Measurements from ENCODE around the gene NECTIN2. TPM values are rescaled to one million over a fixed set of nuclear protein-coding genes. Genes with fewer than 3 reads are reported as not detected.
A peak's percentile ranks its signal among the peaks of the same experiment; 100 is the strongest.

The NECTIN2 gene
- total RNA-seq, 4 donors from 2014 or later: 75.2 to 91.1 (median 82.4) TPM

DNA sequence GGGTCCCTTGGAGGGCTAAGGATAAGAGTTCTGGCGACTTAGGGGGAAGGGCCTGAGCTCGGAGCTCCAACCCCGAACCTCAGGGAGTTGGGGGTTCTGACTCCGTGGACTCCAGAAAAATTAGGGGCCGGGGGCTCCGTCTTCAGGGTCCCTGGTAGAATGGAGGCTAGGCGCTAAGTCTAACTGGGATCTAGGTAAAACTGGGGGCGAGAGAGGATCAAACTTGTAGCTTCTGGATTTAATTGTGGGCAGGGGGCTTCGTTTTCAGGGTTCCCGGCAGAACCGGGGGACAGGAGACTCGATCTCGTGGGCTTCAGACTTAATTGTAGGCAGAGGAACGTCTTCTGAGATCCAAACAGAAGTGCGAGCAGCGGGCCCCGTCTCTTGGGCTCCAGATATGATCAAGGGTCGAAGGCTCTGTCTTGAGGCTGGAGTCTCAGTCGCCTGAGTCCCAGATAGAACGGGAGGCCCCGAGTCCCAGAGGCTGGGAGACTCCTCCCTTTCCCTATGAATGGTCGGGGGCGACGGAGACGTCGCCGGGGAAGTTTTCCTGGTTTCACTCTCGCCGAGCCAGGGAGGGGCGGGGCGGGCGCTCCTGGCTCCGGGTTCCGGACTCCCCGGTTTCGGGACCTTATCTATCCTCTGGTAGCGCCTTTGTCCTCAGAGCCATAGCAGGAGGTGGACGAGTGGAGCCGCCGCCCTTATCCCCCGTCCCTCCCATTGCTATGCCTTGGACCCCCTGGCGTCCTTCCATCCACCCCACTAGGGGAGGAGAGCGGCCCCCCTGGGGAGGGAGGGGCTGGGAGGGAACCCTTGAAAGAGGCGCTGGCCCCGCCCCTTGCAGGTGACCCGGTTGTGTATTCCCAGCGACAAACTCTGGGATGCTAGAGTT lies 1.3 kb downstream of the NECTIN2 start:
- peak overlapping the region; percentile 89 for H3K4me3 ChIP-seq (ENCODE audit: low read depth, poor library complexity, severe bottlenecking)
- 1% methylated on average over 37 to 47 of the region's 47 CpGs for WGBS, 2 donors
- peak in 1 of 2 donors; percentile 35 for TF ChIP-seq POLR2A (IDR thresholded peaks at IDR 0.05)
- TF ChIP-seq, protein P1, sequence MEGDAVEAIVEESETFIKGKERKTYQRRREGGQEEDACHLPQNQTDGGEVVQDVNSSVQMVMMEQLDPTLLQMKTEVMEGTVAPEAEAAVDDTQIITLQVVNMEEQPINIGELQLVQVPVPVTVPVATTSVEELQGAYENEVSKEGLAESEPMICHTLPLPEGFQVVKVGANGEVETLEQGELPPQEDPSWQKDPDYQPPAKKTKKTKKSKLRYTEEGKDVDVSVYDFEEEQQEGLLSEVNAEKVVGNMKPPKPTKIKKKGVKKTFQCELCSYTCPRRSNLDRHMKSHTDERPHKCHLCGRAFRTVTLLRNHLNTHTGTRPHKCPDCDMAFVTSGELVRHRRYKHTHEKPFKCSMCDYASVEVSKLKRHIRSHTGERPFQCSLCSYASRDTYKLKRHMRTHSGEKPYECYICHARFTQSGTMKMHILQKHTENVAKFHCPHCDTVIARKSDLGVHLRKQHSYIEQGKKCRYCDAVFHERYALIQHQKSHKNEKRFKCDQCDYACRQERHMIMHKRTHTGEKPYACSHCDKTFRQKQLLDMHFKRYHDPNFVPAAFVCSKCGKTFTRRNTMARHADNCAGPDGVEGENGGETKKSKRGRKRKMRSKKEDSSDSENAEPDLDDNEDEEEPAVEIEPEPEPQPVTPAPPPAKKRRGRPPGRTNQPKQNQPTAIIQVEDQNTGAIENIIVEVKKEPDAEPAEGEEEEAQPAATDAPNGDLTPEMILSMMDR (IDR thresholded peaks at IDR 0.05): no peak
- DNase-seq (ENCODE audit: low spot score in 2 of 2): peak; percentile 71 to 96
- intact Hi-C loops (cut with DNase I; ENCODE audit: low total_unique reads): loop anchor here (10.0 kb wide), 1 partner anchor 53 kb away; no protein-coding TSS in a partner anchor

DNA sequence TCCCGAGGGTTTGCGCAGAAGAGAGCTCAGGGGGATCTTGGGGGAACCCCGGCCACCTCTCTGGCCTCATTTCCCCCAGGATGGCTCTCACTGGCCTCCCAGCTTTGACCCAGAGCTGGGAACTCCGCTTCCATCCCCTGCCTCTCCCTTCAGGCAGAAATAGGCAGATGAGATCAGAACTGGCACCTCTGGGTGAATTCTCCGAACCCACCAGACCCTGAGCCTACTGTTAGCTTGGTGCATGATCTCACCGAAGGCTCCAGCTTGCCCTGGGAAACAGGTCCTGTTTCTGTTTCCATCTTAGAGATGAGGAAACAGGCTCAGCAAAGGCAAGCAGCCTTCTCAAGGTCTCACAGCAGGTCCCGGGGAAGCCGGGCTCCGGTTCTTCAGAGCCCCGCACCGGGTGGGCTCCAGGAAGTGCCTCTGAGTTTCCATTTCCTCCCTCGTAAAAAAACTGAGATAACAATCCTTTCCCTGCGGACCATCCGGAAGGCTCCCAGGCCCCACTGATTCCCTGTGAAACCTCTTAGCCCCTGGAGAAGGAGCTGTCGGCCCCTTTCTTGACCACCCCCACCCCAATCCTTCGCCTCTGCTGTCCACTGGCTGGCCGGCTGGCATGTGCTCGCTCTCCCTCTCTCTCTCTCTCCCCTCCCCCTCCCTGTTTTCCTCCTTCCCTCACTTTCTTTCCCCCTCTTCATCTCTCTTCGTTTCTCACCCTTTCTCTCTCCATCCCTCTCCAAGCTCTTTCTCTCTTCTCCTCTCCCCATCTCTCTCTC lies 2.1 kb downstream of the NECTIN2 start:
- 21 to 24% methylated on average over 19 of the region's 19 CpGs for WGBS, 2 donors
- peak overlapping the region; percentile 89 for H3K4me3 ChIP-seq (ENCODE audit: low read depth, poor library complexity, severe bottlenecking)
- intact Hi-C loops (cut with DNase I; ENCODE audit: low total_unique reads): loop anchor here (10.0 kb wide), 1 partner anchor 53 kb away; no protein-coding TSS in a partner anchor
- no peak for TF ChIP-seq POLR2A (IDR thresholded peaks at IDR 0.05)
- TF ChIP-seq, protein P1 (IDR thresholded peaks at IDR 0.05): no peak
- DNase-seq (ENCODE audit: low spot score in 2 of 2): peak in 1 of 2 donors; percentile 87

DNA sequence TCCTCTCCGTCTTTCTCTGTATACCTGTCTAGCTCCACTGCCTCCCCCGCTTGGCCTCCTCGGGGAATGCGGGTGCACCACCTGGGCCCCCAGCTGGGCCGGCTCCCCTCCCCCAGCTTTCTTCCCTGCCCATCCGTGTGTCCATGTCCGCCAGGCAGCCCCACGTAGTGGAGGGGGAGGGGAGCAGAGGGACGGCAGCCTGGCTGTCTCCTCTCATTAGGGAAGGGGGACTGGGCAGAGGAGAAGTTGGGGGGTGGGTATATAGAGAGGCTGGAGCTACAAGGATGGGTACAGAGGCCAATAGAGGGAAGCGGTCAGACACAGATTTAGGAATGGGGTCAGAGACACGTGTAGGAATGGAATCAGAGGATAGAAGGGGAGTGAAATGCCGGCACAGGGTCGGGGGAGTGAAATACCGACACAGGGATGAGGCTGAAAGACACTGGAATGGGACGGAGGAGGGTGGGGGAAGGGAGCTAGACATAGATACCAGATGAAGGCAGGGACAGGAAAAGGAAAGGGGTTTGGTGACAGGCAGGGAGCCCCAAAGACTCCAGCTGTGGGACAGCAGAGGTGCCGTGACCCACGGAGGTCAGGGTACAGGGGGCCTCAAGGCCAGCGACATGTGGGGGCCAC lies 2.8 kb downstream of the NECTIN2 start:
- H3K4me3 ChIP-seq (ENCODE audit: low read depth, poor library complexity, severe bottlenecking): no peak overlapping the region
- intact Hi-C loops (cut with DNase I; ENCODE audit: low total_unique reads): loop anchor here (10.0 kb wide), 1 partner anchor 54 kb away; no protein-coding TSS in a partner anchor
- 45 to 48% methylated on average over 18 of the region's 18 CpGs for WGBS, 2 donors
- DNase-seq (ENCODE audit: low spot score in 2 of 2): no peak
- TF ChIP-seq, protein P1 (IDR thresholded peaks at IDR 0.05): no peak
- no peak for TF ChIP-seq POLR2A (IDR thresholded peaks at IDR 0.05)

DNA sequence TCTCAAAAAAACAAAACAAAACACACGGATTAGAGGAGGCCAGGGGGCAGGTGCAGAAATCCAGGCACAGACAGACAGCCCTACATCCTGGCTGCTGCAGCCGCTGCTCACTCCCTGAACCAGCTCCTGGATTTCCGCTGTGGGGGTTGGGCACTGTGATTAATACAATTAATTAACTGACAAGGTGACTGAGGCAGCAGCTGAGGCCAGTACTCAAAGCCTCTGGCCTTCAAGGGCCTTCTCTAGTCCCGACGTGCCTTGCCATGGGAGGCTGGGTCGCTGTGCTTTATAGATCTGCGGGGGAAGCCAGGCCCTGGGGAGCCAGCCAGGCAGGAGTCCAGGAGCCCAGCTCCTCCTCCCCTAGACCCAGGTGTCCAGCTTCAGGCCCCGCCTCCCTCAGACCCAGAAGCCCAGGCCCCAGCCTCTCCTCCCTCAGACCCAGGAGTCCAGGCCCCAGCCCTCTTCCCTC lies 4.6 kb downstream of the NECTIN2 start:
- no peak for DNase-seq (ENCODE audit: low spot score in 2 of 2)

DNA sequence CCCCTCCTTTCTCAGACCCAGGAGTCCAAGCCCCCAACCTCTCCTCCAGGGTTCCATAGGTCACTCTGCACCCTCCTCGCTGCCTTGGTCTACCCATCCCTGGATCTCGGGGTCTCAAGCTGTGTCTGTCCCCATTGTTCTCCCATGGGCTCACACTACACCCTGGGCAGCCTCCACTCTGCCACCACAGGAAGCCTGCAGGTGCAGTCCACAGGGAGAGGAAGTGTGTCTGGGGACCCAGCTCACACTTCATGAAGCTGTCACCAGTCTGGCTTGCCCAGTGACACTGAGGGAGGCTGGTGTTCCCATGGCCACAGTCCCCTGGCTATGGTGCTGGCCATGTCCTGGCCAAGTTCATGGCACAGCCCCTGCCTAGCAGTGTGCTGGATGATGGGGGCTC lies 5.3 kb downstream of the NECTIN2 start:
- no peak overlapping the region for H3K4me3 ChIP-seq (ENCODE audit: low read depth, poor library complexity, severe bottlenecking)
- WGBS, 2 donors: 75 to 80% methylated on average over 2 of the region's 2 CpGs
- no peak for DNase-seq (ENCODE audit: low spot score in 2 of 2)
- TF ChIP-seq, protein P1 (IDR thresholded peaks at IDR 0.05): no peak
- TF ChIP-seq POLR2A (IDR thresholded peaks at IDR 0.05): no peak
- intact Hi-C loops (cut with DNase I; ENCODE audit: low total_unique reads): no loop called here

More for the DNA sequence above, 4.6 kb downstream of the NECTIN2 start:
- H3K4me3 ChIP-seq (ENCODE audit: low read depth, poor library complexity, severe bottlenecking): no peak overlapping the region
- no peak for TF ChIP-seq POLR2A (IDR thresholded peaks at IDR 0.05)
- TF ChIP-seq, protein P1 (IDR thresholded peaks at IDR 0.05): no peak
- intact Hi-C loops (cut with DNase I; ENCODE audit: low total_unique reads): no loop called here
- 65 to 79% methylated on average over 8 of the region's 8 CpGs for WGBS, 2 donors
